ENCODE data around the gene PPIF.

Gene PPIF

DNA sequence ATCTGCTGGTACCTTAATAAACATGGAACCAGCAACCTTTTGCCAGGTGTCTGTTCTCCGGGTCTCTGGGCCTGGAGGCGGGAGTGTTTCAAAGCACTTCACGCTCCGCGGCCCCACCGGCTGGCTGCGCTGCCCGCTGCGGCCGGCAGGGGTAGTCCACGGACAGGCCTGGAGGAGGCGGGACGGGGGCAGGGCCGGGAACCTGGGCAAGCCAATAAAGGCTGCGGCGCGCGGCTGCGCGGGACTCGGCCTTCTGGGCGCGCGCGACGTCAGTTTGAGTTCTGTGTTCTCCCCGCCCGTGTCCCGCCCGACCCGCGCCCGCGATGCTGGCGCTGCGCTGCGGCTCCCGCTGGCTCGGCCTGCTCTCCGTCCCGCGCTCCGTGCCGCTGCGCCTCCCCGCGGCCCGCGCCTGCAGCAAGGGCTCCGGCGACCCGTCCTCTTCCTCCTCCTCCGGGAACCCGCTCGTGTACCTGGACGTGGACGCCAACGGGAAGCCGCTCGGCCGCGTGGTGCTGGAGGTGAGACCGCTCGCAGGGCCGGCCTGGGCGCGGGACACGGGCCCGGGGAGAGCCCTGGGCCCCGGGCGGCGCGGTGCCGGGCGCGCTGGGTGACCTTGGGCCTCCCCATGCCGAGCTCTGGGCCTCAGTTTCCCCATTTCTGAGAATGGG lies at the start of gene PPIF:
Gene PPIF, plus strand, starts transcription at position 244 of the 668 bp plus-strand sequence. Its CDS starts 80 bp downstream, at position 324.
- peak; percentile 96 for DNase-seq

DNA sequence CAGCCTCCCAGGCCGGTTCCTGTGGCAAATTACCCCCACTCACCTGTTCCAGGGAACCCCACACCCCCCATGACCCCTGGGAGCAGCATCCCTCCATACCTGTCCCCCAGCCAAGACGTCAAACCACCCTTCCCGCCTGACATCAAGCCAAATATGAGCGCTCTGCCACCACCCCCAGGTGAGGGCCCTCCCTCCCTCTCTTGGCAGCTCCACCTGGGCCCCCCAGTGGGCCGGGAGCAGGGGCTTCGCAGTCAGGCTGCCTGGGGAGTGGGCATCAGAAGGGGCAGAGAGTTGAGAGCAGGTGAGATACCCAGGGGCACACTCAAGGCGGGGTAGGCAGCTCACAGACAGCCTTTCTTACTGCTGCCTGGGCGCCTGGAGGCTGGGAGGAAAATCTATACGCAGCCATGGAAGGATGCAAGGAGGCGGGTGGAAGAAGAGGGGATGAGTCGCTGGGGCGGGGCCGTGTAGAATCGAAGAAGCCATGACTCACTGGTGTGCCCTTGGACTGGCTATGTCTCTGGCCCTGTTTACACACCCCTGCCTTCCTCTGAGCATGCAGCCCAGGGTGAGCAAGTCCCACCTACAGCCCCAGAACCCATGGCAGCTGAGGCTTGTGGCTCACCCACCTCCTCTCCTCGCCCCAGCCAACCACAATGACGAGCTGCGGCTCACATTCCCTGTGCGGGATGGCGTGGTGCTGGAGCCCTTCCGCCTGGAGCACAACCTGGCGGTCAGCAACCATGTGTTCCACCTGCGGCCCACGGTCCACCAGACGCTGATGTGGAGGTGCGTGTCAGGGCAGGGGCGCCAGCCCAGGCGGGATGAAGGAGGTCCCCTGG lies 48.6 kb upstream of the PPIF start:
- no peak for DNase-seq

DNA sequence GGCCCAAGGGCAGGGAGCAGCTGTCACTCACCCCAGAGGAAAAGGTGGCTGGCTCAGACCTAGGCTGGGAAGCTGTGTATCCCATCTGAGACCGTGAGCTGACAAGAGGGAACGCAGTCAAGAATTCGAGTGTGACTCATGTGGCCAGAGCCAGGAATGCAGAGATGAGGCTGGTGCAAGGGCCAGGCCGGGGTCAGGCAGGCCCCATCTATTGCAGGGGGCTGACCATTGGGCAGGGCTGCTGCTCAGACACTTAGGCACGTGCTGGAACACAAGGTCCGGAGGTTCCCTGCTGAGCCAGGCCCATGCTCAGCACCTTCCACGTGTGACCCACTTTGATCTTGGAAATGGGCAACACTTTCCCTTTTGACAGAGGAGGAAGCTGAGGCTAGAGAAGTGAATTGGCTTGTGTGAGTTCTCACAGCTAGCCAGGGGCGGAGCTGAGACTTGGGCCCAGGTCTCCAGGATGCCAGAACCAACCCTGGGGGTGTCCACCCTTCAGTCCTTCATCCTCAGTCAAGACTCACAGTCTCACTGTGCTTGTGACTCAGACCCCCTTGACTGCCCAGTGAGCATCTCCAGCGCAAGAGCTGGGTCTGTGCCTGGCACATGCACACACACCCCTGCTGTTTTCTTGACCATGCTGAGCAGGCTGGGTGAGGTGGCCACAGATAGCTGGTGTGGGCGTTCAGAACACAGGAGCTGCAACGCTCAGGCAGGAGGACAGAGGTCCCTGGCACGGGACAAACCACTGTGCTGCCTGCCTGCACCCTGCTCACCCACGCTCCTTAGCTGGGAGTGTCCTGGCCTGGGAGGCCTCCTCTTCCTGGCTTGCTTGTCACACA lies 47.6 kb upstream of the PPIF start:
- no peak for DNase-seq

- DNase-seq, result no peak
These were observed 46.6 kb upstream of the PPIF start for GRCh38 chr10:79300711-79301110.

DNA sequence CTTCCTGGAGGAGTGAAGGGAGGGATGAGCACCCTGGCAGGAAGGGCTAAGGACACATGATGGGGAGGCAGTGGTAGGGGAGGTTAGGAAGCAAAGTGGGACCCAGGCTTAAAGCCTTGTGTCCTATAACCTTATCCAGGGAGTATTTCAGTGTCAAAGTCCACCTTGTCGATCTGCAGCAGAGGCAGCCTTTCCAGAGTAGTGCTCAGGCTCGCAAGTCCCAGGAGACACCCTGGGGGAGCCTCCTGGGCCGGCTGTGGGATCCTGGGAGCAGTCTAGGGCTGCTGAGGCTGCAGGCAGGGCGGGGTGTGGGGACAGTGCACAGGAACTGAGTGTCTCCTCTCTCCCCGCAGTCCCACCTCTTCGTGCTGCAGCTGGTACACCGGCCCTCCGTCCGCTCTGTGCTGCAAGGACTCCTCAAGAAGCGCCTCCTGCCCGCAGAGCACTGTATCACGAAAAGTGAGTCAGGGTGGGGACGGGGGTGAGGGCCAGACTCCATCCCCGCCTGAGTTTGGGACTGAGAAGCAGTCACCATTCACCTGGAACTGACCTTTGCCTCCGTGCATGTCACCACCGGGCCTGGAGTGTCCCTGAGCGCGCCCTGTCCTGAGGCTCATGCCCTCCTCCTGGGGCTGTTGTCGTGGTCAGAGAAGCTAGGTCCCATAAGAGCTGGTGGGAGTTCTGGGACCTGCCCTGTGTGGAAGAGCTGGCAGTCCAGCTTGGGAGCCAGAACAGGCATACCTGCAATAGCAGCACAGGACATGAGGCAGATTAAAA lies 45.3 kb upstream of the PPIF start:
- no peak for DNase-seq

- no peak for DNase-seq
These were observed 43.4 kb upstream of the PPIF start for GRCh38 chr10:79303631-79304478.

GRCh38 chr10:79304479-79305087 lies 42.7 kb upstream of the PPIF start:
- no peak for DNase-seq

GRCh38 chr10:79305515-79305914 lies 41.8 kb upstream of the PPIF start:
- DNase-seq, result no peak

DNA sequence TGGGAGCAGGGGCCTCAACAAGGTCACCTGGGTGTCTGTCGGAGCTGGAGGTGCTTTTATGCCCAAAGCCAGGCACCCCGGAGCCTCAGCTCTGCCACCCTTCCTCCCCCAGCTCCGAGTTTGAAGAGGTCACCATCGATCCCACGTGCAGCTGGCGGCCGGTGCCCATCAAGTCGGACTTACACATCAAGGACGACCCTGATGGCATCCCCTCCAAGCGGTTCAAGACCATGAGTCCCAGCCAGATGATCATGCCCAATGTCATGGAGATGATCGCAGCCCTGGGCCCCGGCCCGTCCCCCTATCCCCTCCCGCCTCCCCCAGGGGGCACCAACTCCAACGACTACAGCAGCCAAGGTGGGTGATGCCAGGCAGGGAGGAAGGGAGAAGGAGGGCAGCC lies 41.3 kb upstream of the PPIF start:
- DNase-seq, result no peak

GRCh38 chr10:79306644-79307220 lies 40.5 kb upstream of the PPIF start:
- no peak for DNase-seq

GRCh38 chr10:79308016-79308415 lies 39.3 kb upstream of the PPIF start:
- no peak for DNase-seq

DNA sequence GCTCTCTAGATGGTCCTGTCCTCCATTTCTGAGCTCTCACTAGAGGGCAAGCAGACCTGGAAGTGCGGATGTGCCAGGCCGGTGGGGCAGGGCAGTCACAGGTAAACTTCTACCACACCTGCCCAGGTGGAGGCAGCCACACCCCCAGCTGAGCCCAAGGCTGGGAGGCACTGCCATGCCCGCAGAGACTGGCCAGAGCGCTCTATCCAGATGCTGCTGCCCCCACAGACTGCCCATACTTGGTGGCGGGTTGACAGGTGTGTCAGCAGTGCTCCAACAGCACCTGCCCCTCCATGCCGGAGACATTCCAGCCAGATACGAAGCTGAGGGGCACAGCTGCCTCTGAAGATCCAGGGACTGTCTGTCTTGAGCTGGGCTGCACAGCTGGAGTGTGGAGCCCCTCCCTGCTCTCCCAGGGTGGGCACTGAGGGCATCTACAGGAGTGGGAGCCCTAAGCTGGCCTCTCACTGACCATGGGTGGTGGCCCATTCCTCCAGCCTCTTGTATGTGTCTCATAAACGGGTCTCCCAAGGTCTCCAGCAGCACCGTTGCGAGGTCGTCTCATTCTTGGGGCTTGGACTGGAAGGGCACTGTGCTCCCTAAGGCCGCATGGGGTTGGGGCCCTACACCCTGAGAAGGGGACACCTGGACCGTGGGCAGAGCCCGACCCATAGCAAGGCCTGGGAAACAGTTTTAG lies 38.2 kb upstream of the PPIF start:
- DNase-seq, result no peak

DNA sequence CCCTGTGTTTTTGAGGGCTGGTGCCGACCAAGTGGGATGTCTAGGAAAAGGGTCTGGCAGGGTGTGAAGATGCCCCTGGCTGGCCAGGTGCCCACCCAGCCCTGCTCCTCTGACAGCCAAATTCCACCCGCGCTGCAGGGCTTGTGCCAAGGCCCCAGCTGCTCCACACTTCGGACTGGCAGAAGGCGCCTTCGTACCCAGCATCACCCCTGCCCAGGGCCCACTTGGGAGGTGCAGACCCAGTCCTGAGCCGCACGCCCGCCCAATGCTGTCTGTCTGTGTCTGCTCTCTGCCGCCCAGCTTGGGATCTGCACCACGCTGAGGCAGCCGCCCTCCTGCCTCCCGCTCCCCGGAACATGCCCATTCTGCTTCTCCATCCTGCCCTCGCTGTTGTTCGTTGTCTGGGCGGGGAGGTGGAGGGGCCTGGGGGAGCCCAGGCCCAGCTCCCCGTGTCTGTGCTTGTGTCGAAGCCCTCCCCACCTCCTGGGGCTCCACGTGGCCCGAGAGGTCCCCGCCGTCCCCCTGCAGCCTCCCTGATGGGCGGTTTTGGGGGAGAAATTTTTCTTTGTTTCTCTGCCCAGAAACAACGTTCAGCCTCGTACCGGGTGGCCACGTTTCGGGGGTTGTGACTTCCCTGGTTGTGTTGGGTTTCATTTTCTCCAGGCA lies 36.9 kb upstream of the PPIF start:
- no peak for DNase-seq

DNA sequence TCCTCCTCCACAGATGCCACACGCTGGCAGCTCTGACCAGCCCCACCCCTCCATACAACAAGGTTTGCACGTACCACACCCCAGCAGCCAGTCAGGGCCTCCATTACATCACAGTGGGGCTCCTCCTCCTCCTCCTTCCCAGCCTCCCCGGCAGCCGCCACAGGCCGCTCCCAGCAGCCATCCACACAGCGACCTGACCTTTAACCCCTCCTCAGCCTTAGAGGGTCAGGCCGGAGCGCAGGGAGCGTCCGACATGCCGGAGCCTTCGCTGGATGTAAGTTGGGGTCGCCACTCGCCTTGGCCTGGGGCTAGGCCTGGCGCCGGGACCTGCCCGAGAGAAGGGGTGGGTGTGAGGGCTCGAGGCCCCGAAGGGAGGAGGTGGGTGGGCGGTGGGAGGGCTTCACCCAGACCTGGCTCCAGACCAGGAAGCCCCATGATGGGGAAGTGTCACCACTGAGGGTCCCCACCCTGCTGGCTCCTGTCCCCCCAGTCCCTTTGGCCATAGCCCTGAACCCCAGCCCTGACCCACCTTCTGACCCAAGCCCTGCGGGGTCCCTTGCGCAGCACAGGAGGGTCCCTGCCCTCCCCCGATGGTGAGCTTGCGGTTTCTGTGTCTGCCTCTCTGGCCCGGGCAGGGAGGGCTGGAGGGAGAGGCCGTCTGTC lies 36.2 kb upstream of the PPIF start:
- DNase-seq, result no peak

DNA sequence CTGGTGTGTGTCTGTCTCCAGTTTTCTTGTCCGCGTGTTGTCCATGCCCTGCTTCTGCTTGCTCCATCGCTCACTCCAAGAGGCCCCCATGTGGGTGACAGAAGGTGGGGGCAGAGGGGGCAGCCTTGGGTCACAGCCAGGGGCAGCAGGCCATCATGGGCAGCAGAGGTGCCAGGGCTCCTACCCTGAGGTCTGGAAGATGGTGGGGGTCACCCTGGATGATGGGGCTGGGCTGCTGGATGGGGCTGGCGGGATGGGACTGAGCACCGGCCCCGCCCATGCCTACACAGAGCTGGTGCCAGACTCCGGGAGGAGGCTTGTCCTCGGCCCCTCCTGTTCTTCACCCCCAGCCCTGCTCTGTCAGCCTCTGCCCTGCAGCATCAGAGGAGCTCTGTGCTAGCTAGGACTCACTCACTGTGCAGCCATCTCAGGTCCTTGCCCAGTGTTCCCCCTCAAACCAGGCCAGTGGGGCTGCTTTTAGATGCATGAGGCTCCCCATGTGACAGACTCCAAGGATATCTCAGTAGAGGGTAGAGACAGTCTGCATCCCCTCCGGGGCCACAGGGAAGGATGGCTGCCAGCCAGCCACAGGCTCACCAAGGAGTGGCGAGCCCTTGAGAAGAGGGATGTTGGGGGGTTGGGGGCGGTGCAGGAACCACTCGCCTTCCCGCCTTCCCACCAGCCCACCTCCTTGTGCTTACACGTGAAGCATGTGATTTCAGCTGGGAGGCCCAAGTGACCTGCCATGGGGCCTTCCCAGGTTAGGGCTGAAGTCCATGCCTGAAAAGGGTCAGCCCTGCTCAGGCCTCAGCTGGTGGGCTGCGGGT lies 35.5 kb upstream of the PPIF start:
- no peak for DNase-seq

- DNase-seq, result no peak
These were observed 34.6 kb upstream of the PPIF start for GRCh38 chr10:79312601-79313187.

DNA sequence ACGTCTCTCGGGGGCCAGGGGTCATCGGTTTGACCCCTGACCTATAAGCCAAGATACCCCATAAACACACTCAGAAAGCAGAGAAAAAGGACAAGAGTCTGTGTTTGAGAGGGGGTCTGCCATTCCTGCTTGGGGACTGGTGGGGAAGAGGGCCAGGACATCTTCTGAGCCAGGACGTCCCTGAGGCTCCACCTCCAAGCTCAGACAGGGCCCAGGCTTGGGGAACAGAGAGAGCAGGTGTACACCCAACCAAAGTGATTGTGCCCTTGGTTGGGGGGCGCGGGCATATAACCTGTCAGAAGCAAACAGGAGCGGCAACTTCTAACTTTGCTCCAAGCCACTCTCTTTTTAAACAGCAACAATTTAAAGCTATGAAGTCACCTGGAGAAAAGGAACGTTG lies 33.9 kb upstream of the PPIF start:
- DNase-seq, result no peak

Data from activated CD4-positive, CD25-positive, alpha-beta regulatory T cell treated with anti-CD3 and anti-CD28 coated beads, Interleukin-2, amount 50 U/mL, for 72 hours (primary cell).